Panc1 (cell line): ENCODE measurements around the gene ANKK1. TPM values are rescaled to one million over a fixed set of nuclear protein-coding genes. Genes with fewer than 3 reads are reported as not detected.

Experiments used
- ATAC-seq: fragments of 200-7000 bp; cut with Tn5 transposase; 2 replicates; pipeline ENCODE4 v1.9.1; 2020; ENCODE audit warnings: mild to moderate bottlenecking, moderate library complexity
- BruUV-seq: library from RNA; stranded (reverse); fragments of 400-500 nt; replicated peaks from 2 replicates; lab custom pipeline; 2021; lab: Mats Ljungman, UMichigan
- CTCF ChIA-PET: fragments of 300-600 bp; sonication (Branson Sonifier 250); formaldehyde crosslinking; loops from one replicate; lab custom pipeline; 2022; ENCODE audit warnings: antibody characterized with exemption; lab: Charles Lee
- POLR2A ChIA-PET: fragments of 300-600 bp; sonication (Branson Sonifier 250); formaldehyde crosslinking; loops from one replicate; lab custom pipeline; 2022; ENCODE audit warnings: antibody characterized with exemption; lab: Charles Lee
- DNase-seq: peaks from one replicate; pipeline ENCODE4 v3.0.0-alpha.2; 2010; ENCODE audit warnings: low read depth, low spot score
- H3K27ac ChIP-seq: 2 replicates; pipeline ENCODE4 v1.5.1; 2011; ENCODE audit warnings: mild to moderate bottlenecking, low read length, inconsistent platforms
- H3K27me3 ChIP-seq: fragments of 200-500 bp; sonication (Bioruptor generic); 2 replicates; pipeline ENCODE4 v1.6.0; 2014; ENCODE audit warnings: low read length, inconsistent platforms; ENCODE audit not compliant: control insufficient read depth, insufficient read depth
- H3K36me3 ChIP-seq: fragments of 200-500 bp; sonication (Bioruptor generic); 2 replicates; pipeline ENCODE4 v1.5.1; 2014; ENCODE audit warnings: inconsistent platforms, mild to moderate bottlenecking, low read length, moderate library complexity; ENCODE audit not compliant: control insufficient read depth, insufficient read depth
- H3K4me1 ChIP-seq: 2 replicates; pipeline ENCODE4 v1.5.1; 2011; ENCODE audit warnings: inconsistent platforms, mild to moderate bottlenecking, low read length, moderate library complexity; ENCODE audit not compliant: control insufficient read depth, insufficient read depth
- H3K4me3 ChIP-seq, 2 experiments: 2 replicates each; pipeline ENCODE4 v1.5.1; 2011 to 2012; ENCODE audit warnings: low read depth in 2 of 2, low read length in 2 of 2, mild to moderate bottlenecking in 2 of 2, inconsistent platforms in 1 of 2, moderate library complexity in 1 of 2
- H3K9me3 ChIP-seq: fragments of 200-500 bp; sonication (Bioruptor generic); 2 replicates; pipeline ENCODE4 v1.5.1; 2014; ENCODE audit warnings: low read depth, mild to moderate bottlenecking, inconsistent platforms, low read length, moderate library complexity; ENCODE audit not compliant: control insufficient read depth, insufficient read depth
- CTCF ChIP-seq: fragments of 450-650 bp; IDR thresholded peaks from 2 replicates; pipeline ENCODE4 v1.5.1; 2017; ENCODE audit warnings: mild to moderate bottlenecking
- POLR2AphosphoS5 ChIP-seq: IDR thresholded peaks from 2 replicates; pipeline ENCODE4 v1.6.1; 2012; ENCODE audit warnings: mild to moderate bottlenecking, low read depth, low read length, moderate library complexity
- REST ChIP-seq, 2 experiments: IDR thresholded peaks; 2 replicates each; pipeline ENCODE4 v1.6.1; 2011 to 2012; ENCODE audit warnings: low read depth in 2 of 2, control low read depth in 1 of 2, low read length in 1 of 2, mild to moderate bottlenecking in 1 of 2, moderate library complexity in 1 of 2; ENCODE audit not compliant: insufficient read depth in 1 of 2
- SIN3A ChIP-seq: IDR thresholded peaks from 2 replicates; pipeline ENCODE4 v1.6.1; 2012; ENCODE audit warnings: low read depth, mild to moderate bottlenecking, low read length, moderate library complexity, borderline replicate concordance; ENCODE audit not compliant: insufficient read depth
- TCF7L2 ChIP-seq: IDR thresholded peaks from 2 replicates; pipeline ENCODE4 v1.6.1; 2011; ENCODE audit warnings: mild to moderate bottlenecking, low read depth, low read length, inconsistent platforms
- in situ Hi-C: cut with HindIII; loops from 2 replicates; pipeline ENCODE4 v1.10.0; 2016; ENCODE audit warnings: low sequenced_read_pairs, low pct_unique_long_range_greater_than_20kb
- intact Hi-C: fragments of 100-400 bp; cut with micrococcal nuclease; formaldehyde crosslinking; loops from one replicate; pipeline ENCODE4 v1.10.0; 2022; ENCODE audit not compliant: unreplicated experiment
- total RNA-seq: library from RNA; stranded (reverse); gene quantifications from one replicate; pipeline ENCODE4 v1.2.1, GENCODE V29; 2021; ENCODE audit not compliant: unreplicated experiment

The ANKK1 gene
- total RNA-seq, 1 experiment from 2014 or later: 0.08 TPM

- Histone ChIP-seq H3K36me3 (no peaks in the 10 kb centered on the region), H3K27me3 (no peaks in the 10 kb centered on the region), H3K9me3 (no peaks in the 10 kb centered on the region; the same call in 1 of the 2 replicates), H3K27ac (no peak overlapping the region), H3K4me3 (no peak overlapping the region), H3K4me1 (no peaks in the 10 kb centered on the region)
- ATAC-seq: no peak
- no peak for TF ChIP-seq POLR2AphosphoS5
- TF ChIP-seq TCF7L2: no peak
- no peak for TF ChIP-seq CTCF
- no peak for TF ChIP-seq REST (IDR thresholded peaks at IDR 0.05; ENCODE audit: insufficient read depth in 1 of 2, low read depth in 2 of 2, low read length in 1 of 2)
- TF ChIP-seq SIN3A: no peak
- BruUV-seq: no TSS peak
- intact Hi-C loops: no loop called here
- in situ Hi-C loops: no loop called here
- CTCF ChIA-PET: no interaction called here
- no peak for DNase-seq
- POLR2A ChIA-PET: interaction anchor here (0.6 kb wide), 1 partner anchor 83 kb away, joined by 9 read pairs; no protein-coding TSS in a partner anchor
These were observed 36.1 kb upstream of the ANKK1 start for GRCh38 chr11:113351480-113351879.

GRCh38 chr11:113356203-113356602, 31.4 kb upstream of the ANKK1 start:
- Histone ChIP-seq H3K36me3 (no peaks in the 10 kb centered on the region), H3K9me3 (no peaks in the 10 kb centered on the region; the same call in 1 of the 2 replicates), H3K27me3 (no peaks in the 10 kb centered on the region), H3K4me3 (no peak overlapping the region), H3K27ac (no peak overlapping the region), H3K4me1 (no peaks in the 10 kb centered on the region)
- intact Hi-C loops (no loop called here), in situ Hi-C loops (no loop called here)
- TF ChIP-seq POLR2AphosphoS5: no peak
- TF ChIP-seq SIN3A: no peak
- TF ChIP-seq REST (IDR thresholded peaks at IDR 0.05; ENCODE audit: insufficient read depth in 1 of 2, low read depth in 2 of 2, low read length in 1 of 2): no peak
- TF ChIP-seq TCF7L2: no peak
- ChIA-PET POLR2A (no interaction called here), CTCF (no interaction called here)
- ATAC-seq (no peak), DNase-seq (no peak)
- no TSS peak for BruUV-seq
